Measurements from ENCODE around the gene HIBCH.

The HIBCH gene

DNA sequence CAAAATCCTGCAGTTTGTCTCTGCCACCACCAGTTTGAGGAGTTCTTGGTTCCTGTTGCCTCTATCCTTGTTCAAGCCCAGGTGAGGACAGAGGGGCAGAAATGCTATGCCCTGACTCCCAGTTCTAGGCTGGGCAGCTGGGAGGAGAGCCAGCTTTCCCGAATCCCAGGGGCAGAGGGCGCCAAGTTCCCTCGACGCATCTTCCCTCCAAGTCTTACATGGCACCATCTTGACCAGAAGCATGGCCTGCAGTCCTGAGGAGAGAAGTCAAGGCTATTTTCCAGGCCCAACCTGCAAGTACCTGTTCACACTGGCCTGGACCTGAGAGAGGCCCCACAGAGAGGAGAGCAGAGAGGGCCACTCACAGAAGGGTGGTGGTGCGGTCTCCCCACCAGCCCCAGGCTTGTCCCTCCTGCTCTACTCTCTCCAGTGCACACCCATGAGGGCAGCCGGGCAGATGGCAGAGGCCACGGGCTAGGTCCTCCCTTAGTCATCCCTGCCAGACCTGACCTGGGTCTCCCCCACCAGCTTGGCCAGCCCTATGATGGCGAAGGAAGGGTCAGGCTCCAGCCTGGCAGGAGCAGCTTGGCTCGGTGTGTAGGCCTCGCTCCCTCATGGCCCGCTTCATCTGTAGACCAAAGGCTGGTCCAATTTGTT lies 141.4 kb downstream of the HIBCH start:
- no peak for DNase-seq (ENCODE audit: insufficient read length, low spot score)
- TF ChIP-seq, protein P1, sequence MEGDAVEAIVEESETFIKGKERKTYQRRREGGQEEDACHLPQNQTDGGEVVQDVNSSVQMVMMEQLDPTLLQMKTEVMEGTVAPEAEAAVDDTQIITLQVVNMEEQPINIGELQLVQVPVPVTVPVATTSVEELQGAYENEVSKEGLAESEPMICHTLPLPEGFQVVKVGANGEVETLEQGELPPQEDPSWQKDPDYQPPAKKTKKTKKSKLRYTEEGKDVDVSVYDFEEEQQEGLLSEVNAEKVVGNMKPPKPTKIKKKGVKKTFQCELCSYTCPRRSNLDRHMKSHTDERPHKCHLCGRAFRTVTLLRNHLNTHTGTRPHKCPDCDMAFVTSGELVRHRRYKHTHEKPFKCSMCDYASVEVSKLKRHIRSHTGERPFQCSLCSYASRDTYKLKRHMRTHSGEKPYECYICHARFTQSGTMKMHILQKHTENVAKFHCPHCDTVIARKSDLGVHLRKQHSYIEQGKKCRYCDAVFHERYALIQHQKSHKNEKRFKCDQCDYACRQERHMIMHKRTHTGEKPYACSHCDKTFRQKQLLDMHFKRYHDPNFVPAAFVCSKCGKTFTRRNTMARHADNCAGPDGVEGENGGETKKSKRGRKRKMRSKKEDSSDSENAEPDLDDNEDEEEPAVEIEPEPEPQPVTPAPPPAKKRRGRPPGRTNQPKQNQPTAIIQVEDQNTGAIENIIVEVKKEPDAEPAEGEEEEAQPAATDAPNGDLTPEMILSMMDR (IDR thresholded peaks at IDR 0.05; ENCODE audit: insufficient read depth, missing control alignments): no peak
- FAIRE-seq: no peak

DNA sequence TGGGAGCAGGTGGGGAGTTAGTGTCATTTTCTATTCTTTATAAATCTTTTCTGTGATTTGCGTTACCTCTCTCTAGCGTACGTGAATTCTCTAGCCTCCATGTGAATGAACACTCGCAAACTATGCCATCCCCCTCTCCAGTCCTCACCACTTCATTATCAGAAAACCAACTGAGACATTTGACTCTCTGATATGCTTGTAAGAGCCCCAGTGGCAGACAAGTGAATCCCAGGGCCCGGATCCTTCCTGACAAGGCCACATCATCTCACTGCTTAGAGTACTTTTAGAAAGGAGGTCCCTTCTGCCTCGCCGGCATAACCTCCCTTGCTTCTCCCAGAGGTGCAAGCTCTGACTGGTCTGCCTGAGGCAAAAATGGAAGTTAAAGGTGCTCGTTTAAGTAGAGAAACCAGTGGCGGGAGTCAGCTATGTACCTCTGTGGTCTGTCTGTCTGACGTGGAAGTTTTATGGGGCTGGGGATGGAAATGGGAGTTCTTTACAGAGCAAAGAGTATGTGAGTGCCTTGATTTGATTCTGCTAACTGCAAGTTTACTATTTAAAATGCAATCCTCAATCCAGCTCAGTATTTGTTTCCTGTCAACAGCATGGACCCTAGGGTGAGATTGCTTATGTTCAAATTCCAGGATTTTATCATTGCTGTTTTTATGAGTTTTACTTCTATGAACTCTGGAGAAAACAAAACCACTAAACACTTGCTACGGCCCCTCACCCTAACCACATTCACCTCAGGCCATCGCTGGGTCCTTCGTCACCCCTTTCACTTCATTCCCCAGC lies 142.2 kb downstream of the HIBCH start:
- FAIRE-seq: no peak
- TF ChIP-seq, protein P1 (IDR thresholded peaks at IDR 0.05; ENCODE audit: insufficient read depth, missing control alignments): no peak
- no peak for DNase-seq (ENCODE audit: insufficient read length, low spot score)

DNA sequence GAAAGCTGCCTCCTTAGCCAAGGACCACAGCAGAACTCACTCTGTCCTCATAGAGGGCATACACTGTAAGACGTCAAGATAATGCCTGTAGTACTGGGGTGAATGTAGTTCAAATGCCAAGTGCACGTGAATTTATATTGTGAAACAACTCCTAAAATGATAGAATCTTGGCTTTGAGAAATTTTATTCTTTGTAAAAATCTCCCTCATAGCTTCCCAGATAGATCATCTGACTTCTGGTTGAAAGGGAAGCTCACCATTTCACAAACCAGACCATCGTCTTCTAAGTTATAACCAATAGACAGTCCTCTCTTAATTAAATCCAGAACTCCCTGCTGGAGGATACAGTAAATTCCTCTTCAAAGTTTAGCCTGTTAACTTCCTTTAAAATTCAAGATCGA lies 146.2 kb downstream of the HIBCH start:
- no peak for DNase-seq (ENCODE audit: insufficient read length, low spot score)
- TF ChIP-seq, protein P1 (IDR thresholded peaks at IDR 0.05; ENCODE audit: insufficient read depth, missing control alignments): no peak
- FAIRE-seq: no peak

DNA sequence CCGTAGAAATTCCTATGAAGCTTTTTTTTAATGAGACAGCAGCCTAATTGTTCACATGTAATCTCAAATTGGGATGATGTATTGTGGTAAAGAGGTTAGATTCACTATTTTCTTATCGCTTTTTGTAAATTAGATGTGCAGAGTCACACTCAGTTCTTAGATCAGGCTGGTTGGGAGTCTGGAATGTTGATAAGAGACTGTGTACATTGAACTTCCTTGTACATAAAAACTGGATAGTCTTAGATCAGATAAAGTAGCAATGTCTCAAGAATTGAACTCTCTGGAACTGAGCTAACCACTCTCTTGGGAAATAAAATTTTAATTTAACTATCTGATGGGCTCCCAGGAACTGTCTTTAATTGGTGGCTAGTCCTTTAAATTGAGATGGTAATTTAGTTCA lies 149.0 kb downstream of the HIBCH start:
- no peak for FAIRE-seq
- TF ChIP-seq, protein P1 (IDR thresholded peaks at IDR 0.05; ENCODE audit: insufficient read depth, missing control alignments): no peak
- no peak for DNase-seq (ENCODE audit: insufficient read length, low spot score)

DNA sequence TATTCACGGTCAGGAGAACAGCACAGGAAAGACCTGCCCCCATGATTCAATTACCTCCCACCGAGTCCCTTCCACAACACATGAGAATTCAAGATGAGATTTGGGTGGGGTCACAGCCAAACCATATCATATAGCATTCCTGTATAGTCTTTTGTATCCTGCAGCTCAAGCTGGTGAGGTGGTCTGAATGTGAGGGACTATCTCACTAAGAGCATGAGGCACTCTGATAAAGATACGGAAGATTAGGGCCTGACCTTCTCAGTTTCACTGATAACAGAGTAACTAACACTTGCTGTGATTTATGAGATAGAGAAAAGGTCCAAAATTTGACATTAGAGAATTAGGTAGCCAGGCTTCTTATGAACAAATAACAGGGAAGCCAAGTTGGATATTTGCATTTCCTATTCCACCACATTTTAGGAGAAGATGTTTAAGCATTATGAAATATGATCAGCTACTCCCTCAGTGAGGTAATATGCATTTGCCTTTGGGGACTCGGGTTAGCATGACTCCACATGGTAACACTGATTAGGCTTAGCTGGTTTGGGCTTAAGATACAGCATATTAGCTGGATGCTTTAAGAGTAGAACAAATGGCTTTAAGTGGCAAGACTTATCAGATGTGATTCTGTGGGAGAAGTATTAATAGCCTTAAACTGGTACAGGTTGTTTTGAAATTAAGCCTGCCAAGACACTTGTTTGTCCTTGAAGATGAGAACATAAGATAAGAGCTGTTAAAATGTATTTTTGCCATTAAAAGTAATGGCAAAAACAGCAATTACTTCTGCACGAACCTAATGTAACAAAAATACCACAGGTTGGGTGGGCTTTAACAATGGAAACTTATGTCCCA lies 150.2 kb downstream of the HIBCH start:
- TF ChIP-seq, protein P1 (IDR thresholded peaks at IDR 0.05; ENCODE audit: insufficient read depth, missing control alignments): no peak
- FAIRE-seq (no peak), DNase-seq (ENCODE audit: insufficient read length, low spot score) (no peak)

DNA sequence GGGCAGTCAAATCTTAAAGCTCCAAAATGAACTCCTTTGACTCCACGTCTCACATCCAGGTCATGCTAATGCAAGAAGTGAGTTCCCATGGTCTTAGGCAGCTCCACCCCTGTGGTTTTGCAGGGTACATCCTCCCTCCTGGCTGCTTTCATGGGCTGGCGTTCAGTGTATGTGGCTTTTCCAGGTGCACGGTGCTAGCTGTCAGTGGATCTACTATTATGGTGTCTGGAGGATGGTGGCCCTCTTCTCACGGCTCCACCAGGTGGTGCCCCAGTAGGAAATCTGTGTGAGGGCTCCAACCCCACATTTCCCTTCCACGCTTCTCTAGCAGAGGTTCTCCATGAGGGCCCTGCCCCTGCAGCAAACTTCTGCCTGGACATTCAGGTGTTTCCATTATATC lies 151.9 kb downstream of the HIBCH start:
- TF ChIP-seq, protein P1 (IDR thresholded peaks at IDR 0.05; ENCODE audit: insufficient read depth, missing control alignments): no peak
- DNase-seq (ENCODE audit: insufficient read length, low spot score): no peak
- FAIRE-seq: no peak

Measured in D721Med (cell line).